ENCODE measurements around the gene ARRDC5.
A peak's percentile ranks its signal among the peaks of the same experiment; 100 is the strongest.
"Not testable (repeated sequence)": the region's sequence is repeated elsewhere in the genome, so short reads cannot be mapped to it uniquely, and the experiment has no call there.

The ARRDC5 gene

DNA sequence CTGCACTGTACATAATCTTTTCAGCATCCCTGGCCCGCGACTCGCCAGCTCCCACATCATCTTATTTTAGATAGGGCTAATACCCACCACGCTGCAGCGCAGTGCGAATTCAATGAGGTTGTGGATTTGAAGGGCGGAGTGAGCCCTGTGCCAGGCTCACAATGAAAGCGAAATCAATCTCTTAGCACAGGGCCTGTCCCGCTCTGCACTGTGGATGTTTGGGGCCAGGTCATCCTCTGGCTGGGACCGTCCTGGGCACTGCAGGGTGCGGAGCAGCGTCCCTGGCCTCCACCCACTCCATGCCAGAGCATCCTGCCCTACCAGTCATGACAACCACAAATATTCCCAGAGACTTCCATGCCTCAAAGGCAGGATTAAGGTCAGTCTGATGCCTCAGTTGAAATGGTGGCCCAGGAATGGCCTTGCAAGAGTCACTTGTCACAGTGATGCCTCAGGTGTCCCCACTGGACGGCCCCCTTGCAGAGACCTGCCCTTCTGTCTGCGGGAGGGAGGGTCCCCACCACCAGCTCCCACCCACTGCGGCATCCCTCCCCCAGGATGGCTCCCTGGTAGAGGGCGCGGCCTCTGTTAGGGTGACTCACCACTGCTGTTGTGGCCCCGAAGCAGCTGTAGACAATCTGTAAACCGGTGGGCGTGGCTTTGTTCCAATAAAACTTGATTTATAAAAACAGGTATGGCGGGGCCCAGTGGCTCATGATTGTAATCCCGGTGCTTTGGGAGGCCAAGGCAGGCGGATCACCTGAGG is 12.2 kb upstream of the ARRDC5 start:
- Mint-ChIP-seq H3K4me3 (peak overlapping the region; percentile 92), H3K27me3 (no peaks in the 10 kb centered on the region), H3K27ac (peak overlapping the region; percentile 90), H3K4me1 (peaks cover 64% of the 10 kb centered on the region), H3K36me3 (ENCODE audit: low read depth) (peaks cover 79% of the 10 kb centered on the region), H3K9me3 (no peaks in the 10 kb centered on the region)
- ATAC-seq (peak; percentile 69), DNase-seq (peak; percentile 80)

DNA sequence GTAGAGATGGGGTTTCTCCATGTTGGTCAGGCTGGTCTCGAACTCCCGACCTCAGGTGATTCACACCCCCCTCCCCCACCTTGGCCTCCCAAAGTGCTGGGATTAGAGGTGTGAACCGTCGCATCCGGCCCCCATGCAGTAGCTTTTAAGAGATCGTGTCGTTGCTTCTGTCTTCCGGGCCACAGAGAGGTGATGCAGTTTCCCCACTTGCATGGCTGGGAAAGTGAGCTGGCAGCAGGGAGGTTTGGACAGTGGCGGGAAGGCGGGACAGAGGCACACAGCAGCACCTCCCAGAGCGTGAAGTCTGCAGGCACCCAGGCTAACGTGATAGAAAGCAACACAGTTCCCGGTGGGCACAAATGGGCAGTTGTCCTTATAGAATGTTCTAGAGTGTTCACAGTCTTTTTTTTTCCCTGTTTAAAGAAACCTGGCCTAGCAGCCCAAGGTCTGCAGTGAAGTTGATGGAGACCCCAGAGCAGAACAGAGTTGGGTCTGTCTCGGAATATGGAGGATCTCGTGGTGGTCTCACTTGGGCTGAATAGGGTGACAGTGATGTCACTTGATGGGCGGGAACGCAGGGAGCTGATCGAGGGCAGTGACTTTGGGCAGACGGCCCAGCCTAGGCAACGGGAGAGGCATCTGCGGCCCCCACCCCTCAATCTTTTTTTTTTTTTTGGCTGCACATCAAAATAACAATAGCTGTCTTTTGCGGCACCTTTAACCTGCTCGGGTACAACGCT is 11.5 kb upstream of the ARRDC5 start:
- H3K4me1 Mint-ChIP-seq = peaks cover 64% of the 10 kb centered on the region
- peak; percentile 57 for DNase-seq
- H3K36me3 Mint-ChIP-seq (ENCODE audit: low read depth) = peaks cover 76% of the 10 kb centered on the region
- H3K9me3 Mint-ChIP-seq = no peaks in the 10 kb centered on the region
- peak overlapping the region; percentile 92 for H3K4me3 Mint-ChIP-seq
- ATAC-seq = peak; percentile 5
- peak overlapping the region; percentile 90 for H3K27ac Mint-ChIP-seq
- no peaks in the 10 kb centered on the region for H3K27me3 Mint-ChIP-seq

DNA sequence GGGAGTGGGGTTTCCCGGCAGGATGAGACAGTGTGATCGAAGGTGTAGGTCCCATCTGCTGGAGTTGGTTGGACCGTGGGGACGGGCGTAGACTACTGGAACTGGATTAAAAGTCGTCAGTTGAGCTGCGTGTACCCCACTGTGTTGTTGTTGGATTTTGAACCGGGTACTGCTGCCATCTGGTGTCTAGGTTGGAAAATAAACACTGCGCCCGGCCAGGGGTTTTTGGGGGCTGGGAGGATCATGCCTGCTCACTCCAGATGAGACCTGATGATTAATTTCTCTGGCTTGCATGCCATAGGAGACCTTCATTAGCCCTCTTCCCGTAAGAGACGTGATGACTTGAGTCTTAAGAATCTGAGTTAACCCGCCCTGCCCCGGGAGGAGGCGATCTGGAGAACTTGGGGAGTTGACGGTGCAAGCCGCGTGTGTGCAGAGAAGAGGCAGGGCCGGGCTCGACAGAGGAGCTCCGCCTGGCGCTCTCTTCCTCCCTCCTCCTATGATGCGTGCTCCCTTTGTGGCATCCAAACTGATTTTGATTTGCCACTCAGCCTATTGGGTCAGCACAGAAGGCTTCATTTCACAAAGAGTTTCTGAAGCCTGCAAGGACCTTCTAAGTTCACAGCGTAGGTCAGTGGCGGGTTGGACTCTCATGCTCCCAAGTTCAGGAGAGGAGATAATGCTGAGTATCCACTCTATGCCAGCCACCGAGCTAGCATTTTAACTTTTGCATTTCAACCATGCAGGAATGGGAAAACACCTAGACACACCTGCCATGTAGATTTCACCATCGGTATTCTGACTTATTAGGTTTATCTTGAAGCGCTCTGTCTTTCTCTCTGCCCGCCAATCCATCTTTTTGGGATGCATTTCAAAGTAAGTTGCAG is 9.3 kb upstream of the ARRDC5 start:
- peak overlapping the region; percentile 93 for H3K4me3 Mint-ChIP-seq
- H3K27ac Mint-ChIP-seq = peak overlapping the region; percentile 88
- ATAC-seq = peak; percentile 34
- H3K27me3 Mint-ChIP-seq = no peaks in the 10 kb centered on the region
- H3K9me3 Mint-ChIP-seq = no peaks in the 10 kb centered on the region
- DNase-seq = peak; percentile 76
- H3K4me1 Mint-ChIP-seq = peaks cover 71% of the 10 kb centered on the region
- peaks cover 63% of the 10 kb centered on the region for H3K36me3 Mint-ChIP-seq (ENCODE audit: low read depth)

- no peaks in the 10 kb centered on the region for H3K27me3 Mint-ChIP-seq
- peaks cover 66% of the 10 kb centered on the region for H3K4me1 Mint-ChIP-seq
- peak overlapping the region; percentile 88 for H3K27ac Mint-ChIP-seq
- peak overlapping the region; percentile 93 for H3K4me3 Mint-ChIP-seq
- no peak for DNase-seq
- peaks cover 57% of the 10 kb centered on the region for H3K36me3 Mint-ChIP-seq (ENCODE audit: low read depth)
- H3K9me3 Mint-ChIP-seq = no peaks in the 10 kb centered on the region
- no peak for ATAC-seq
These were observed 8.6 kb upstream of the ARRDC5 start for GRCh38 chr19:4911314-4911713.

GRCh38 chr19:4910594-4911281 is 8.0 kb upstream of the ARRDC5 start:
- Mint-ChIP-seq H3K27me3 (no peaks in the 10 kb centered on the region), H3K9me3 (no peaks in the 10 kb centered on the region), H3K4me1 (peaks cover 61% of the 10 kb centered on the region), H3K27ac (peak overlapping the region; percentile 88), H3K36me3 (ENCODE audit: low read depth) (peaks cover 53% of the 10 kb centered on the region), H3K4me3 (peak overlapping the region; percentile 93)
- DNase-seq = peak; percentile 29
- no peak for ATAC-seq

- H3K4me3 Mint-ChIP-seq = peak overlapping the region; percentile 93
- H3K27ac Mint-ChIP-seq = peak overlapping the region; percentile 88
- H3K27me3 Mint-ChIP-seq = no peaks in the 10 kb centered on the region
- H3K36me3 Mint-ChIP-seq (ENCODE audit: low read depth) = peaks cover 46% of the 10 kb centered on the region
- ATAC-seq (peak; percentile 66), DNase-seq (peak; percentile 96)
- no peaks in the 10 kb centered on the region for H3K9me3 Mint-ChIP-seq
- H3K4me1 Mint-ChIP-seq = peaks cover 54% of the 10 kb centered on the region
These were observed 7.3 kb upstream of the ARRDC5 start for GRCh38 chr19:4909897-4910593.

GRCh38 chr19:4909156-4909896 is 6.6 kb upstream of the ARRDC5 start, which contains the start of gene UHRF1:
TSS of gene UHRF1 (plus strand) at chr19:4909501. CDS start at chr19:4910886, 1,385 bp downstream.
- peak within 1 kb of the TSS; percentile 93 for H3K4me3 Mint-ChIP-seq
- H3K36me3 Mint-ChIP-seq (ENCODE audit: low read depth) = peaks cover 40% of the 10 kb centered on the region
- no peaks in the 10 kb centered on the region for H3K27me3 Mint-ChIP-seq
- H3K9me3 Mint-ChIP-seq = no peaks in the 10 kb centered on the region
- DNase-seq = peak; percentile 86
- peak; percentile 62 for ATAC-seq
- peak within 1 kb of the TSS; percentile 88 for H3K27ac Mint-ChIP-seq
- H3K4me1 Mint-ChIP-seq = peaks cover 47% of the 10 kb centered on the region

GRCh38 chr19:4908781-4909155 is 6.1 kb upstream of the ARRDC5 start:
- H3K27ac Mint-ChIP-seq = peak overlapping the region; percentile 46
- no peak for DNase-seq

GRCh38 chr19:4908360-4908759 is 5.7 kb upstream of the ARRDC5 start:
- Mint-ChIP-seq H3K4me3 (no peak overlapping the region), H3K27ac (peak overlapping the region; percentile 37), H3K27me3 (no peaks in the 10 kb centered on the region), H3K4me1 (peaks cover 37% of the 10 kb centered on the region), H3K36me3 (ENCODE audit: low read depth) (peaks cover 30% of the 10 kb centered on the region), H3K9me3 (no peaks in the 10 kb centered on the region)
- ATAC-seq (no peak), DNase-seq (no peak)

More at GRCh38 chr19:4908781-4909155, 6.1 kb upstream of the ARRDC5 start:
- Mint-ChIP-seq H3K27me3 (no peaks in the 10 kb centered on the region), H3K4me1 (peaks cover 41% of the 10 kb centered on the region), H3K36me3 (ENCODE audit: low read depth) (peaks cover 34% of the 10 kb centered on the region), H3K4me3 (peak overlapping the region; percentile 93), H3K9me3 (no peaks in the 10 kb centered on the region)
- ATAC-seq = no peak

DNA sequence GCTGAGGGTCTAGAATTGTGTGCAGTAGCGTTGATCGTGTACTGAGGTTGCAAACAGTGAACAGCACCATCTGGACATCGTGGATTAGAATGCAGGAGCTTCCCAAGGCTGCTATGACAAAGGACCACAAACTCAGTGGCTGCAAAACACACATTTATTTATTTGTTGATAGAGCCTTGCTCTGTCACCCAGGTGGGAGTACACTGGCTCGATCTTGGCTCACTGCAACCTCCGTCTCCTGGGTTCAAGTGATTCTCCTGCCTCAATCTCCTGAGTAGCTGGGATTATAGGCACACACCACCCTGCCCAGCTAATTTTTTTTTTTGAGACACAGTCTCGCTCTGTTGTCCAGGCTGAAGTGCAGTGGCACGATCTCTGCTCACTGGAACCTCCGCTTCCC is 4.3 kb upstream of the ARRDC5 start:
- Mint-ChIP-seq H3K27ac (no peak overlapping the region), H3K9me3 (no peaks in the 10 kb centered on the region), H3K27me3 (no peaks in the 10 kb centered on the region), H3K36me3 (ENCODE audit: low read depth) (peaks cover 16% of the 10 kb centered on the region), H3K4me3 (no peak overlapping the region), H3K4me1 (peaks cover 23% of the 10 kb centered on the region)
- ATAC-seq (no peak), DNase-seq (no peak)

DNA sequence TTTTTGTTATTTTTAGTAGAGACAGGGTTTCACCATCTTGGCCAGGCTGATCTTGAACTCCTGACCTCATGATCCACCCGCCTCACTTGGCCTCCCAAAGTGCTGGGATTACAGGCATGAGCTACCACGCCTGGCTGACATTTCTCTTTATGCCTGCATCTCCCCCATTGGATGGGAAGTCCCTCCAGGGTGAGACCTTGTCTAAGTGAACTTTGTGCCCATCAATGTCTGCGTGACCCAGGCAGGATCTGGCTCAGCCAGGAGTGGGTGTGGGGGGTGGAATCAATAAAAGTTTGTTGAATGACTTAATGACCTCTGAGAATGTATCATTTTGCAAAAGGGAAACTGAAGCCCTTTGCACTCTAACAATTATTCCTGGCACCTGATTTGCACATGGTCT is 1.8 kb upstream of the ARRDC5 start:
- no peak overlapping the region for H3K27ac Mint-ChIP-seq
- ATAC-seq (no peak), DNase-seq (no peak)
- no peaks in the 10 kb centered on the region for H3K9me3 Mint-ChIP-seq
- no peak overlapping the region for H3K4me3 Mint-ChIP-seq
- H3K36me3 Mint-ChIP-seq (ENCODE audit: low read depth) = no peaks in the 10 kb centered on the region
- peaks cover 9% of the 10 kb centered on the region for H3K4me1 Mint-ChIP-seq
- H3K27me3 Mint-ChIP-seq = no peaks in the 10 kb centered on the region

GRCh38 chr19:4900879-4901278 is 1.8 kb downstream of the ARRDC5 start:
- not testable (repeated sequence) for DNase-seq; H3K27ac Mint-ChIP-seq; H3K9me3 Mint-ChIP-seq; H3K27me3 Mint-ChIP-seq; ATAC-seq; H3K4me1 Mint-ChIP-seq; H3K4me3 Mint-ChIP-seq; H3K36me3 Mint-ChIP-seq (ENCODE audit: low read depth)

- no peak for DNase-seq
- Mint-ChIP-seq H3K4me3 (no peak overlapping the region), H3K27me3 (no peaks in the 10 kb centered on the region), H3K36me3 (ENCODE audit: low read depth) (no peaks in the 10 kb centered on the region), H3K9me3 (no peaks in the 10 kb centered on the region), H3K4me1 (peaks cover 3% of the 10 kb centered on the region), H3K27ac (no peak overlapping the region)
- no peak for ATAC-seq
These were observed 5.5 kb downstream of the ARRDC5 start for GRCh38 chr19:4897146-4897545.

Measured in activated naive CD8-positive, alpha-beta T cell treated with anti-CD3 and anti-CD28 coated beads, Interleukin-2, amount 50 U/mL, for 24 hours (primary cell).